B cell (primary cell): Measurements from ENCODE around the gene HES4. TPM values are rescaled to one million over a fixed set of nuclear protein-coding genes. Genes with fewer than 3 reads are reported as not detected.

Experiments
- ATAC-seq: fragments of 200-7000 bp; cut with Tn5 transposase; one replicate; pipeline ENCODE4 v1.10.0; 2021; ENCODE audit warnings: low read depth, mild to moderate bottlenecking, moderate number of reproducible peaks, moderate library complexity
- CTCF ChIA-PET: fragments of 350-600 bp; sonication (Branson Sonifier 250); formaldehyde crosslinking; loops from one replicate; lab custom pipeline; 2021; ENCODE audit warnings: antibody characterized with exemption, inconsistent platforms; lab: Charles Lee
- POLR2A ChIA-PET: fragments of 350-600 bp; sonication (Branson Sonifier 250); formaldehyde crosslinking; loops from one replicate; lab custom pipeline; 2021; ENCODE audit warnings: antibody characterized with exemption; lab: Charles Lee
- DNase-seq: peaks from one replicate; pipeline ENCODE4 v3.0.0; 2013
- H2AFZ ChIP-seq: 2 replicates; pipeline ENCODE4 v1.6.1; 2012; ENCODE audit warnings: mild to moderate bottlenecking, low read depth, low read length; ENCODE audit not compliant: insufficient read depth, poor library complexity, severe bottlenecking
- H3K27ac ChIP-seq, 2 donors: 1 replicate in 1 of 2; 2 replicates in 1 of 2; pipeline ENCODE4 v1.5.1; 2012 to 2013; ENCODE audit warnings: low read length in 2 of 2, mild to moderate bottlenecking in 2 of 2, moderate library complexity in 1 of 2
- H3K27me3 ChIP-seq, 4 experiments: fragments of 200-600 bp in 1 of 4; sonication (generic) in 1 of 4; replicated peaks in 1 of 4; 1 replicate in 2 of 4; 2 replicates in 2 of 4; pipeline versions ENCODE4 v1.6.1 to v1.7.0; 2013 to 2016; ENCODE audit warnings: low read length in 3 of 4, mild to moderate bottlenecking in 2 of 4, mixed read lengths in 1 of 4, moderate library complexity in 1 of 4; ENCODE audit not compliant: insufficient read depth in 4 of 4, control insufficient read depth in 3 of 4; ENCODE audit errors: control extremely low read depth in 1 of 4
- H3K36me3 ChIP-seq, 2 experiments: replicated peaks in 1 of 2; 1 replicate in 1 of 2; 2 replicates in 1 of 2; pipeline versions ENCODE4 v1.6.1 to v1.7.1; 2013; ENCODE audit warnings: low read length in 1 of 2; ENCODE audit not compliant: insufficient read depth in 2 of 2, control insufficient read depth in 1 of 2; ENCODE audit errors: control extremely low read depth in 1 of 2, extremely low read depth in 1 of 2
- H3K4me1 ChIP-seq, 2 donors: fragments of 200-600 bp in 1 of 2; sonication (generic) in 1 of 2; 1 replicate in 1 of 2; 2 replicates in 1 of 2; pipeline versions ENCODE4 v1.5.1 to v1.6.1; 2013 to 2017; ENCODE audit warnings: low read length in 2 of 2; ENCODE audit not compliant: control insufficient read depth in 2 of 2, insufficient read depth in 2 of 2
- H3K4me2 ChIP-seq: replicated peaks from 2 replicates; pipeline ENCODE3; 2012; ENCODE audit warnings: mild to moderate bottlenecking, low read depth, low read length; ENCODE audit not compliant: poor library complexity, severe bottlenecking
- H3K4me3 ChIP-seq, 5 experiments: fragments of 200-600 bp in 1 of 5; sonication (generic) in 1 of 5; 1 replicate in 3 of 5; 2 replicates in 2 of 5; pipeline versions ENCODE4 v1.5.1 to v1.7.0; 2011 to 2016; ENCODE audit warnings: low read length in 4 of 5, mild to moderate bottlenecking in 4 of 5, low read depth in 2 of 5, control low read depth in 1 of 5, moderate library complexity in 1 of 5; ENCODE audit not compliant: insufficient read depth in 1 of 5; ENCODE audit errors: control extremely low read depth in 1 of 5, extremely low read depth in 1 of 5
- H3K79me2 ChIP-seq: fragments of 200-600 bp; sonication (generic); one replicate; pipeline ENCODE4 v1.6.0; 2016; ENCODE audit warnings: low read length; ENCODE audit not compliant: control insufficient read depth, insufficient read depth
- H3K9ac ChIP-seq: fragments of 200-600 bp; sonication (generic); 2 replicates; pipeline ENCODE4 v1.6.1; 2017; ENCODE audit warnings: mild to moderate bottlenecking, low read length, moderate library complexity
- H3K9me3 ChIP-seq, 3 donors: one replicate each; pipeline versions ENCODE4 v1.6.1 to v1.7.1; 2013; ENCODE audit warnings: low read length in 2 of 3; ENCODE audit not compliant: control insufficient read depth in 2 of 3, insufficient read depth in 1 of 3; ENCODE audit errors: control extremely low read depth in 1 of 3
- H4K20me1 ChIP-seq: 2 replicates; pipeline ENCODE4 v1.6.0; 2012; ENCODE audit warnings: mild to moderate bottlenecking, low read length; ENCODE audit not compliant: insufficient read depth, control insufficient read depth, poor library complexity, severe bottlenecking
- H3K27ac Mint-ChIP-seq: one replicate; pipeline ENCODE4 v1.8.0; 2021; ENCODE audit warnings: mixed read lengths
- H3K27me3 Mint-ChIP-seq: one replicate; pipeline ENCODE4 v1.8.0; 2021; ENCODE audit warnings: mixed read lengths
- H3K4me1 Mint-ChIP-seq: one replicate; pipeline ENCODE4 v1.8.0; 2021; ENCODE audit warnings: mixed read lengths
- H3K4me3 Mint-ChIP-seq: one replicate; pipeline ENCODE4 v1.8.0; 2021; ENCODE audit warnings: mixed read lengths
- H3K9me3 Mint-ChIP-seq: one replicate; pipeline ENCODE4 v1.8.0; 2022; ENCODE audit warnings: mixed read lengths; ENCODE audit not compliant: insufficient read depth
- CTCF ChIP-seq: fragments of 200-600 bp; IDR thresholded peaks from one replicate; pipeline ENCODE4 v1.8.0; 2022; ENCODE audit warnings: antibody characterized with exemption, mild to moderate bottlenecking
- EZH2 ChIP-seq: IDR thresholded peaks from 2 replicates; pipeline ENCODE4 v1.6.1; 2012; ENCODE audit warnings: borderline replicate concordance, low read depth, mild to moderate bottlenecking, moderate library complexity, low read length; ENCODE audit not compliant: insufficient read depth, poor library complexity, severe bottlenecking
- WGBS: methylation state at CpG from one replicate; pipeline ENCODE4 v1.1.5; 2013; ENCODE audit warnings: missing lambda C conversion rate; ENCODE audit not compliant: insufficient coverage; 5-methylcytosine and 5-hydroxymethylcytosine counted together
- intact Hi-C: fragments of 100-400 bp; cut with micrococcal nuclease; formaldehyde crosslinking; loops from one replicate; pipeline ENCODE4 v1.10.0; 2022
- polyA plus RNA-seq: library from polyadenylated mRNA; depleted of rRNA; stranded (reverse); fragments of >200 nt; gene quantifications from 2 replicates; pipeline ENCODE4 v1.2.3, GENCODE V29; 2012
- total RNA-seq, 2 donors: library from RNA; stranded (reverse); fragments of 120-200 nt in 1 of 2; gene quantifications; 1 replicate in 1 of 2; 2 replicates in 1 of 2; pipeline versions ENCODE4 v1.2.3 to v1.2.4, GENCODE V29; 2013 to 2022

HES4 gene
- total and polyA plus RNA-seq, 2 donors (not counting 1 experiment from before 2014, with no cell fraction given), result 3.2 to 4.5 TPM

- peak overlapping the region; percentile 70 for H3K9ac ChIP-seq
Measured at GRCh38 chr1:1001057-1001783, 1.3 kb upstream of the HES4 start.

More at GRCh38 chr1:1001057-1001783, 1.3 kb upstream of the HES4 start:
- WGBS, result 4% methylated on average over 52 of the region's 58 CpGs
- Mint-ChIP-seq H3K9me3 (no peaks in the 10 kb centered on the region), H3K4me3 (peak overlapping the region; percentile 83), H3K4me1 (peaks cover 21% of the 10 kb centered on the region), H3K27ac (no peak overlapping the region), H3K27me3 (peaks cover 25% of the 10 kb centered on the region)
- intact Hi-C loops, result loop anchor here (2.0 kb wide), 1 partner anchor 18 kb away; no protein-coding TSS in a partner anchor
- Histone ChIP-seq H2AFZ (peak overlapping the region; percentile 68), H4K20me1 (no peaks in the 10 kb centered on the region), H3K36me3 (no peaks in the 10 kb centered on the region), H3K4me3 (peak overlapping the region in 3 of 5 experiments; percentile 48 to 60 (median 54)), H3K27me3 (peaks cover 0 to 79% (median 51%) of the 10 kb centered on the region in 4 experiments), H3K4me2 (peak overlapping the region; percentile 99), H3K79me2 (no peaks in the 10 kb centered on the region), H3K27ac (no peak overlapping the region), H3K9me3 (peaks cover 0 to 22% (median 0%) of the 10 kb centered on the region in 3 donors), H3K4me1 (peaks cover 36 to 58% of the 10 kb centered on the region in 2 donors)
- TF ChIP-seq CTCF, result no peak
- peak; percentile 68 for TF ChIP-seq EZH2
- no peak for ATAC-seq
- POLR2A ChIA-PET, result no interaction called here
- DNase-seq, result no peak
- CTCF ChIA-PET, result interaction anchor here (1.0 to 2.3 kb wide), 5 partner anchors 12 to 95 kb away, joined by 4 to 14 read pairs (median 6); partner anchors contain the start of genes AGRN and ISG15
